Endometrial microvascular endothelial cells (primary cell): ENCODE results near the gene LGALS9C. TPM values are rescaled to one million over a fixed set of nuclear protein-coding genes. Genes with fewer than 3 reads are reported as not detected.
"Not testable (repeated sequence)": the region's sequence is repeated elsewhere in the genome, so short reads cannot be mapped to it uniquely, and the experiment has no call there.

Source experiments
- in situ Hi-C: cut with HindIII; loops from 2 replicates; pipeline ENCODE4 v1.10.0; 2017; ENCODE audit warnings: low sequenced_read_pairs, low pct_unique_long_range_greater_than_20kb; ENCODE audit errors: inconsistent ontology term
- total RNA-seq: library from RNA; depleted of rRNA; stranded (reverse); fragments of >200 nt; gene quantifications from one replicate; pipeline ENCODE4 v1.2.3, GENCODE V29; 2015; ENCODE audit errors: inconsistent ontology term

The LGALS9C gene
- total RNA-seq, 1 donor from 2014 or later: not detected

- in situ Hi-C loops: not testable (repeated sequence)
Observed at GRCh38 chr17:18474754-18475153, 1.8 kb upstream of the LGALS9C start.

GRCh38 chr17:18477367-18477766 is 778 bp downstream of the LGALS9C start:
- in situ Hi-C loops: not testable (repeated sequence)

- in situ Hi-C loops: not testable (repeated sequence)
Observed at GRCh38 chr17:18478362-18478761, 1.8 kb downstream of the LGALS9C start.

GRCh38 chr17:18478977-18479595 is 2.5 kb downstream of the LGALS9C start:
- in situ Hi-C loops: not testable (repeated sequence)

- in situ Hi-C loops: not testable (repeated sequence)
Observed at GRCh38 chr17:18481775-18482174, 5.2 kb downstream of the LGALS9C start.

- in situ Hi-C loops: not testable (repeated sequence)
Observed at GRCh38 chr17:18485936-18486464, 9.4 kb downstream of the LGALS9C start.

- in situ Hi-C loops: not testable (repeated sequence)
Observed at GRCh38 chr17:18487633-18488032, 11.0 kb downstream of the LGALS9C start.

GRCh38 chr17:18488622-18489021 is 12.0 kb downstream of the LGALS9C start:
- in situ Hi-C loops: not testable (repeated sequence)

- in situ Hi-C loops: not testable (repeated sequence)
Observed at GRCh38 chr17:18490016-18490415, 13.4 kb downstream of the LGALS9C start.

- in situ Hi-C loops: not testable (repeated sequence)
Observed at GRCh38 chr17:18492712-18493480, 16.3 kb downstream of the LGALS9C start.

GRCh38 chr17:18494250-18494768 is 17.7 kb downstream of the LGALS9C start:
- in situ Hi-C loops: not testable (repeated sequence)

- in situ Hi-C loops: not testable (repeated sequence)
Observed at GRCh38 chr17:18497044-18497443, 20.5 kb downstream of the LGALS9C start.

GRCh38 chr17:18499100-18499499 is 22.5 kb downstream of the LGALS9C start:
- in situ Hi-C loops: not testable (repeated sequence)

- in situ Hi-C loops: not testable (repeated sequence)
Observed at GRCh38 chr17:18499756-18500155, 23.2 kb downstream of the LGALS9C start.

- in situ Hi-C loops: not testable (repeated sequence)
Observed at GRCh38 chr17:18500281-18500680, 23.7 kb downstream of the LGALS9C start.

- in situ Hi-C loops: not testable (repeated sequence)
Observed at GRCh38 chr17:18500816-18501215, 24.2 kb downstream of the LGALS9C start.

- in situ Hi-C loops: not testable (repeated sequence)
Observed at GRCh38 chr17:18503221-18503620, 26.6 kb downstream of the LGALS9C start.

- in situ Hi-C loops: not testable (repeated sequence)
Observed at GRCh38 chr17:18507729-18508128, 31.1 kb downstream of the LGALS9C start.

- in situ Hi-C loops: not testable (repeated sequence)
Observed at GRCh38 chr17:18508667-18509066, 32.1 kb downstream of the LGALS9C start.

- in situ Hi-C loops: not testable (repeated sequence)
Observed at GRCh38 chr17:18521100-18521499, 44.5 kb downstream of the LGALS9C start.
